Kasumi-1 (cell line): Measurements from ENCODE around the gene ZNF595.
"Not testable (repeated sequence)": the region's sequence is repeated elsewhere in the genome, so short reads cannot be mapped to it uniquely, and the experiment has no call there.

Experiments
- DNase-seq, 2 experiments: peaks; one replicate each; lab custom pipeline; 2025; lab: John Stamatoyannopoulos, UW

The ZNF595 gene

GRCh38 chr4:52804-53479 lies at the start of gene ZNF595:
ZNF595 (plus strand) TSS chr4:53321; CDS start chr4:53489, 168 bp downstream.
- DNase-seq, result not testable (repeated sequence)

- DNase-seq, result not testable (repeated sequence)
Observed at GRCh38 chr4:9937-10870, 42.9 kb upstream of the ZNF595 start.

- DNase-seq, result not testable (repeated sequence)
Observed at GRCh38 chr4:11095-11815, 41.9 kb upstream of the ZNF595 start.

- not testable (repeated sequence) for DNase-seq
Observed at GRCh38 chr4:11816-12417, 41.2 kb upstream of the ZNF595 start.

- DNase-seq, result not testable (repeated sequence)
Observed at GRCh38 chr4:18128-18527, 35.0 kb upstream of the ZNF595 start.

GRCh38 chr4:18589-18988 lies 34.5 kb upstream of the ZNF595 start:
- DNase-seq, result not testable (repeated sequence)

GRCh38 chr4:22882-23281 lies 30.2 kb upstream of the ZNF595 start:
- not testable (repeated sequence) for DNase-seq

- DNase-seq, result not testable (repeated sequence)
Observed at GRCh38 chr4:24359-24758, 28.8 kb upstream of the ZNF595 start.

GRCh38 chr4:27501-27900 lies 25.6 kb upstream of the ZNF595 start:
- DNase-seq, result not testable (repeated sequence)

- not testable (repeated sequence) for DNase-seq
Observed at GRCh38 chr4:28767-29542, 24.2 kb upstream of the ZNF595 start.

GRCh38 chr4:33314-33713 lies 19.8 kb upstream of the ZNF595 start:
- not testable (repeated sequence) for DNase-seq

GRCh38 chr4:36559-37415 lies 16.3 kb upstream of the ZNF595 start:
- DNase-seq, result not testable (repeated sequence)

- DNase-seq, result not testable (repeated sequence)
Observed at GRCh38 chr4:38202-38601, 14.9 kb upstream of the ZNF595 start.

GRCh38 chr4:43375-43774 lies 9.7 kb upstream of the ZNF595 start:
- DNase-seq, result not testable (repeated sequence)

GRCh38 chr4:51253-51652 lies 1.9 kb upstream of the ZNF595 start:
- DNase-seq, result not testable (repeated sequence)

GRCh38 chr4:51655-52277 lies 1.4 kb upstream of the ZNF595 start:
- DNase-seq, result not testable (repeated sequence)

GRCh38 chr4:53521-53920 lies 400 bp downstream of the ZNF595 start:
- not testable (repeated sequence) for DNase-seq

- DNase-seq, result not testable (repeated sequence)
Observed at GRCh38 chr4:64733-65132, 11.6 kb downstream of the ZNF595 start.

- DNase-seq, result no peak
Observed at GRCh38 chr4:71830-72229, 18.7 kb downstream of the ZNF595 start.

GRCh38 chr4:85951-86350 lies 32.8 kb downstream of the ZNF595 start:
- DNase-seq, result no peak
